ENCODE measurements around the gene FOXP1.

Gene FOXP1

GRCh38 chr3:71453822-71454511, 129.6 kb downstream of the FOXP1 start:
- FAIRE-seq (peak; percentile 15), DNase-seq (ENCODE audit: insufficient read length, low spot score) (no peak)
- no peak for TF ChIP-seq POLR2A (IDR thresholded peaks at IDR 0.05; ENCODE audit: low read depth, low read length)

GRCh38 chr3:71453319-71453718, 130.2 kb downstream of the FOXP1 start:
- no peak for TF ChIP-seq POLR2A (IDR thresholded peaks at IDR 0.05; ENCODE audit: low read depth, low read length)
- DNase-seq (ENCODE audit: insufficient read length, low spot score) (no peak), FAIRE-seq (peak; percentile 6)

- FAIRE-seq (no peak), DNase-seq (ENCODE audit: insufficient read length, low spot score) (no peak)
- no peak for TF ChIP-seq POLR2A (IDR thresholded peaks at IDR 0.05; ENCODE audit: low read depth, low read length)
These were observed 131.7 kb downstream of the FOXP1 start for GRCh38 chr3:71451812-71452211.

- TF ChIP-seq POLR2A (IDR thresholded peaks at IDR 0.05; ENCODE audit: low read depth, low read length), result no peak
- no peak for DNase-seq (ENCODE audit: insufficient read length, low spot score)
- FAIRE-seq, result no peak
These were observed 132.5 kb downstream of the FOXP1 start for GRCh38 chr3:71451060-71451459.

GRCh38 chr3:71450162-71450561, 133.4 kb downstream of the FOXP1 start:
- TF ChIP-seq POLR2A (IDR thresholded peaks at IDR 0.05; ENCODE audit: low read depth, low read length), result no peak
- FAIRE-seq (no peak), DNase-seq (ENCODE audit: insufficient read length, low spot score) (no peak)

GRCh38 chr3:71447803-71448202, 135.7 kb downstream of the FOXP1 start:
- FAIRE-seq (no peak), DNase-seq (ENCODE audit: insufficient read length, low spot score) (no peak)
- no peak for TF ChIP-seq POLR2A (IDR thresholded peaks at IDR 0.05; ENCODE audit: low read depth, low read length)

- DNase-seq (ENCODE audit: insufficient read length, low spot score) (no peak), FAIRE-seq (no peak)
- no peak for TF ChIP-seq POLR2A (IDR thresholded peaks at IDR 0.05; ENCODE audit: low read depth, low read length)
These were observed 136.3 kb downstream of the FOXP1 start for GRCh38 chr3:71447197-71447596.

GRCh38 chr3:71446734-71447133, 136.8 kb downstream of the FOXP1 start:
- FAIRE-seq, result no peak
- DNase-seq (ENCODE audit: insufficient read length, low spot score), result no peak
- no peak for TF ChIP-seq POLR2A (IDR thresholded peaks at IDR 0.05; ENCODE audit: low read depth, low read length)

- no peak for TF ChIP-seq POLR2A (IDR thresholded peaks at IDR 0.05; ENCODE audit: low read depth, low read length)
- no peak for DNase-seq (ENCODE audit: insufficient read length, low spot score)
- no peak for FAIRE-seq
These were observed 137.3 kb downstream of the FOXP1 start for GRCh38 chr3:71446260-71446659.

- FAIRE-seq (no peak), DNase-seq (ENCODE audit: insufficient read length, low spot score) (no peak)
- TF ChIP-seq POLR2A (IDR thresholded peaks at IDR 0.05; ENCODE audit: low read depth, low read length), result no peak
These were observed 138.7 kb downstream of the FOXP1 start for GRCh38 chr3:71444861-71445259.

GRCh38 chr3:71444028-71444860, 139.3 kb downstream of the FOXP1 start:
- DNase-seq (ENCODE audit: insufficient read length, low spot score) (peak; percentile 36), FAIRE-seq (no peak)
- TF ChIP-seq POLR2A (IDR thresholded peaks at IDR 0.05; ENCODE audit: low read depth, low read length), result no peak

GRCh38 chr3:71443332-71443731, 140.2 kb downstream of the FOXP1 start:
- DNase-seq (ENCODE audit: insufficient read length, low spot score) (no peak), FAIRE-seq (no peak)
- no peak for TF ChIP-seq POLR2A (IDR thresholded peaks at IDR 0.05; ENCODE audit: low read depth, low read length)

- DNase-seq (ENCODE audit: insufficient read length, low spot score) (no peak), FAIRE-seq (no peak)
- no peak for TF ChIP-seq POLR2A (IDR thresholded peaks at IDR 0.05; ENCODE audit: low read depth, low read length)
These were observed 140.9 kb downstream of the FOXP1 start for GRCh38 chr3:71442652-71443042.

GRCh38 chr3:71441925-71442651, 141.4 kb downstream of the FOXP1 start:
- no peak for FAIRE-seq
- no peak for TF ChIP-seq POLR2A (IDR thresholded peaks at IDR 0.05; ENCODE audit: low read depth, low read length)
- DNase-seq (ENCODE audit: insufficient read length, low spot score), result no peak
